ENCODE measurements around the gene TFAP2C.

Gene TFAP2C

GRCh38 chr20:56676679-56677078, 47.6 kb downstream of the TFAP2C start:
- Histone ChIP-seq H3K4me3 (ENCODE audit: low read depth in 1 of 2, low read length in 2 of 2) (no peak overlapping the region), H3K9me3 (ENCODE audit: insufficient read depth, low read length, severe bottlenecking) (no peaks in the 10 kb centered on the region), H3K36me3 (ENCODE audit: insufficient read depth, low read length) (no peaks in the 10 kb centered on the region), H2AFZ (ENCODE audit: low read depth, low read length) (no peak overlapping the region), H4K20me1 (ENCODE audit: insufficient read depth, low read length) (peaks cover 6% of the 10 kb centered on the region; the same call in 1 of the 2 replicates), H3K79me2 (ENCODE audit: insufficient read depth, low read length) (no peaks in the 10 kb centered on the region), H3K9ac (ENCODE audit: low read depth, low read length) (no peak overlapping the region), H3K4me1 (ENCODE audit: insufficient read depth, low read length) (no peaks in the 10 kb centered on the region), H3K4me2 (ENCODE audit: insufficient read depth, low read length) (no peak overlapping the region), H3K27me3 (ENCODE audit: insufficient read depth, low read length, poor library complexity) (no peaks in the 10 kb centered on the region), H3K27ac (ENCODE audit: low read length) (no peak overlapping the region)
- ATAC-seq (ENCODE audit: insufficient read depth, low read depth) (no peak), DNase-seq (no peak)
- TF ChIP-seq CTCF (IDR thresholded peaks at IDR 0.05; ENCODE audit: borderline replicate concordance, extremely low read depth, low read length, poor library complexity, severe bottlenecking) (no peak), EZH2 (IDR thresholded peaks at IDR 0.05; ENCODE audit: borderline replicate concordance, low read depth, low read length, severe bottlenecking) (no peak)

- Histone ChIP-seq H3K27me3 (ENCODE audit: insufficient read depth, low read length, poor library complexity) (no peaks in the 10 kb centered on the region), H2AFZ (ENCODE audit: low read depth, low read length) (no peak overlapping the region), H3K79me2 (ENCODE audit: insufficient read depth, low read length) (no peaks in the 10 kb centered on the region), H3K9me3 (ENCODE audit: insufficient read depth, low read length, severe bottlenecking) (no peaks in the 10 kb centered on the region), H3K4me1 (ENCODE audit: insufficient read depth, low read length) (no peaks in the 10 kb centered on the region), H3K4me3 (ENCODE audit: low read depth in 1 of 2, low read length in 2 of 2) (no peak overlapping the region), H4K20me1 (ENCODE audit: insufficient read depth, low read length) (peaks cover 6% of the 10 kb centered on the region; the same call in 1 of the 2 replicates), H3K9ac (ENCODE audit: low read depth, low read length) (no peak overlapping the region), H3K27ac (ENCODE audit: low read length) (no peak overlapping the region), H3K4me2 (ENCODE audit: insufficient read depth, low read length) (no peak overlapping the region), H3K36me3 (ENCODE audit: insufficient read depth, low read length) (no peaks in the 10 kb centered on the region)
- TF ChIP-seq EZH2 (IDR thresholded peaks at IDR 0.05; ENCODE audit: borderline replicate concordance, low read depth, low read length, severe bottlenecking) = no peak
- TF ChIP-seq CTCF (IDR thresholded peaks at IDR 0.05; ENCODE audit: borderline replicate concordance, extremely low read depth, low read length, poor library complexity, severe bottlenecking) = no peak
- DNase-seq = no peak
- ATAC-seq (ENCODE audit: insufficient read depth, low read depth) = no peak
Observed at GRCh38 chr20:56683077-56683865, 54.2 kb downstream of the TFAP2C start.

- H3K4me2 ChIP-seq (ENCODE audit: insufficient read depth, low read length) = no peak overlapping the region
- no peaks in the 10 kb centered on the region for H3K36me3 ChIP-seq (ENCODE audit: insufficient read depth, low read length)
- H3K4me1 ChIP-seq (ENCODE audit: insufficient read depth, low read length) = no peaks in the 10 kb centered on the region
- no peak overlapping the region for H3K4me3 ChIP-seq (ENCODE audit: low read depth in 1 of 2, low read length in 2 of 2)
- no peak overlapping the region for H3K9ac ChIP-seq (ENCODE audit: low read depth, low read length)
- H3K9me3 ChIP-seq (ENCODE audit: insufficient read depth, low read length, severe bottlenecking) = no peaks in the 10 kb centered on the region
- H3K79me2 ChIP-seq (ENCODE audit: insufficient read depth, low read length) = no peaks in the 10 kb centered on the region
- no peak overlapping the region for H3K27ac ChIP-seq (ENCODE audit: low read length)
- no peaks in the 10 kb centered on the region for H4K20me1 ChIP-seq (ENCODE audit: insufficient read depth, low read length)
- H2AFZ ChIP-seq (ENCODE audit: low read depth, low read length) = no peak overlapping the region
- ATAC-seq (ENCODE audit: insufficient read depth, low read depth) (no peak), DNase-seq (no peak)
- no peaks in the 10 kb centered on the region for H3K27me3 ChIP-seq (ENCODE audit: insufficient read depth, low read length, poor library complexity)
- TF ChIP-seq CTCF (IDR thresholded peaks at IDR 0.05; ENCODE audit: borderline replicate concordance, extremely low read depth, low read length, poor library complexity, severe bottlenecking) (no peak), EZH2 (IDR thresholded peaks at IDR 0.05; ENCODE audit: borderline replicate concordance, low read depth, low read length, severe bottlenecking) (no peak)
Observed at GRCh38 chr20:56685879-56686278, 56.8 kb downstream of the TFAP2C start.

All from DND-41 (cell line).